Measurements from ENCODE around the gene ZNF622. TPM values are rescaled to one million over a fixed set of nuclear protein-coding genes. Genes with fewer than 3 reads are reported as not detected.

The ZNF622 gene
- total and polyA plus RNA-seq, 2 of the 13 experiments (the other 11 are each of a cell fraction or from before 2014, with no cell fraction given), result 12.1 to 44.7 TPM

DNA sequence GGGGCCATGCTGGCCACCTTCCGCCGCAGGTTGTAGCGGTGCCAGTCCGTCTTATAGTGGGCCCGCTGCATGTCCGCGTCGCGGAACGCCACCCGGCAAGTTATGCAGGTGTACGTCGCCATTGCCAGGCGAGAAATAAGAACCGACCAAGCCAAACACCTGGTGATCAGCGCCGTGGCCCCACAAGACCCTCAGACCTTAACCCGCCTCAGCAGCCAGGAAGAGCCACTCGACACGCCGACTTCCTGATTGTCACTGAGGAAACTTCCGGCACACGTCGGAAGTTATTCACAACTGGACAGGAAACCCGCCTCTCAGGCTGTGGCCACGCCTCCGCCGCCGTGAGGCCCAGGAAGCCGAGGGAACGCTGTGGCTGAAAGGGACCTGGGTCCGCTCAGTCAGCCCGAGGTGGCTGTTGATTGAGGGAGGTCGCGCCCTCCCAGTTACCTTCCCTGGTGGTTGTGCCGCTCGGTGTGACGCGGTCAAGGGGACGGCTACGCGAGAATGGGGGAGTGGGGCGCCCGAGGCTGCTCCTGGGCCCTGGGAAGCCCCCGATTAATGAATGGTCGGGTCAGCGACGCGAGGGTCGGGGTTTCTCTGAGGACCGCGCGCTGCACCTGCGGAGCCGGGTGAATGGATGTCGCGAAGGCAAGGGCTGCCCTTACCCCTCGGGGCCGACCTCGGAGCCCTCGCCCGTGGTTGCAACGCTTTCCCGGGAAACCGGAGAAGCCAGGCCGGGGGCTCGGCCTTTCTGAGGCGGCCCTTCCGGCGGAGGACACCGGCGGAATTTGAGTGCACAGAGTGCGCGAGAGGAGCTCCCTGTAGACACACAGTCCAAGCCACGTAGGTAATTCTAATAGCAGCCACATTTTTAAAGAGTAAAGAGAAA, at the start of gene ZNF622 (continued):
- no peak for TF ChIP-seq ZBTB38 (CRISPR knock-in tag; IDR thresholded peaks at IDR 0.05)
- TF ChIP-seq ZSCAN22 (CRISPR knock-in tag; IDR thresholded peaks at IDR 0.05), result no peak
- peak; percentile 53; the same call in 1 of the 2 replicates for TF ChIP-seq ZNF619 (CRISPR knock-in tag; IDR thresholded peaks at IDR 0.05)
- no peak for TF ChIP-seq CREBL2 (CRISPR knock-in tag; IDR thresholded peaks at IDR 0.05; ENCODE audit: borderline replicate concordance)
- TF ChIP-seq DR1 (CRISPR knock-in tag; IDR thresholded peaks at IDR 0.05), result peak; percentile 89
- TF ChIP-seq HNRNPL (IDR thresholded peaks at IDR 0.05; ENCODE audit: low read depth, low read length), result no peak
- TF ChIP-seq HNRNPK (IDR thresholded peaks at IDR 0.05; ENCODE audit: low read depth, low read length, poor library complexity, severe bottlenecking), result no peak
- no peak for TF ChIP-seq TMF1 (CRISPR knock-in tag; IDR thresholded peaks at IDR 0.05; ENCODE audit: low read depth)
- TF ChIP-seq ZNF44 (CRISPR knock-in tag; IDR thresholded peaks at IDR 0.05), result peak; percentile 16; the same call in 1 of the 2 replicates
- TF ChIP-seq RNF2 (conservative IDR thresholded peaks at IDR 0.05; ENCODE audit: low read depth), result no peak; the same call in 1 of the 2 replicates
- no peak; the same call in 1 of the 2 replicates for TF ChIP-seq ZNF121 (CRISPR knock-in tag; IDR thresholded peaks at IDR 0.05)
- no peak for TF ChIP-seq ATAD3A (CRISPR knock-in tag; IDR thresholded peaks at IDR 0.05)
- TF ChIP-seq ELF4 (CRISPR knock-in tag; IDR thresholded peaks at IDR 0.05; ENCODE audit: borderline replicate concordance), result peak; percentile 96
- TF ChIP-seq ZBTB21 (CRISPR knock-in tag; IDR thresholded peaks at IDR 0.05), result no peak
- TF ChIP-seq, protein P1, sequence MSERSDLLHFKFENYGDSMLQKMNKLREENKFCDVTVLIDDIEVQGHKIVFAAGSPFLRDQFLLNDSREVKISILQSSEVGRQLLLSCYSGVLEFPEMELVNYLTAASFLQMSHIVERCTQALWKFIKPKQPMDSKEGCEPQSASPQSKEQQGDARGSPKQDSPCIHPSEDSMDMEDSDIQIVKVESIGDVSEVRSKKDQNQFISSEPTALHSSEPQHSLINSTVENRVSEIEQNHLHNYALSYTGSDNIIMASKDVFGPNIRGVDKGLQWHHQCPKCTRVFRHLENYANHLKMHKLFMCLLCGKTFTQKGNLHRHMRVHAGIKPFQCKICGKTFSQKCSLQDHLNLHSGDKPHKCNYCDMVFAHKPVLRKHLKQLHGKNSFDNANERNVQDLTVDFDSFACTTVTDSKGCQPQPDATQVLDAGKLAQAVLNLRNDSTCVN (CRISPR knock-in tag; IDR thresholded peaks at IDR 0.05; ENCODE audit: borderline replicate concordance), result peak; percentile 62; the same call in 1 of the 2 replicates
- TF ChIP-seq FOXK1 (CRISPR knock-in tag; IDR thresholded peaks at IDR 0.05; ENCODE audit: borderline replicate concordance, low read depth), result peak; percentile 89
- no peak for TF ChIP-seq AKAP8 (CRISPR knock-in tag; IDR thresholded peaks at IDR 0.05)
- TF ChIP-seq ZBTB20 (CRISPR knock-in tag; IDR thresholded peaks at IDR 0.05; ENCODE audit: borderline replicate concordance, low read depth), result peak; percentile 62; the same call in 1 of the 2 replicates
- TF ChIP-seq CHD2 (IDR thresholded peaks at IDR 0.05; ENCODE audit: low read depth, low read length), result 0 out of 2 replicates have a peak, but pooled peaks have one; percentile 21
- no peak; the same call in 1 of the 2 replicates for TF ChIP-seq CENPT (CRISPR knock-in tag; IDR thresholded peaks at IDR 0.05; ENCODE audit: low read depth)
- no peak for TF ChIP-seq ARHGAP35 (CRISPR knock-in tag; IDR thresholded peaks at IDR 0.05; ENCODE audit: borderline replicate concordance)
- no peak for TF ChIP-seq SUZ12 (IDR thresholded peaks at IDR 0.05; ENCODE audit: low read depth, low read length)
- TF ChIP-seq, protein P2, sequence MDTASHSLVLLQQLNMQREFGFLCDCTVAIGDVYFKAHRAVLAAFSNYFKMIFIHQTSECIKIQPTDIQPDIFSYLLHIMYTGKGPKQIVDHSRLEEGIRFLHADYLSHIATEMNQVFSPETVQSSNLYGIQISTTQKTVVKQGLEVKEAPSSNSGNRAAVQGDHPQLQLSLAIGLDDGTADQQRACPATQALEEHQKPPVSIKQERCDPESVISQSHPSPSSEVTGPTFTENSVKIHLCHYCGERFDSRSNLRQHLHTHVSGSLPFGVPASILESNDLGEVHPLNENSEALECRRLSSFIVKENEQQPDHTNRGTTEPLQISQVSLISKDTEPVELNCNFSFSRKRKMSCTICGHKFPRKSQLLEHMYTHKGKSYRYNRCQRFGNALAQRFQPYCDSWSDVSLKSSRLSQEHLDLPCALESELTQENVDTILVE (CRISPR knock-in tag; IDR thresholded peaks at IDR 0.05), result no peak; the same call in 1 of the 2 replicates
- TF ChIP-seq BORCS8-MEF2B (CRISPR knock-in tag; IDR thresholded peaks at IDR 0.05), result peak; percentile 12; the same call in 1 of the 2 replicates
- TF ChIP-seq, protein P3, sequence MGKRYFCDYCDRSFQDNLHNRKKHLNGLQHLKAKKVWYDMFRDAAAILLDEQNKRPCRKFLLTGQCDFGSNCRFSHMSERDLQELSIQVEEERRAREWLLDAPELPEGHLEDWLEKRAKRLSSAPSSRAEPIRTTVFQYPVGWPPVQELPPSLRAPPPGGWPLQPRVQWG (CRISPR knock-in tag; IDR thresholded peaks at IDR 0.05; ENCODE audit: borderline replicate concordance, low read depth), result no peak
- no peak for TF ChIP-seq FIP1L1 (IDR thresholded peaks at IDR 0.05; ENCODE audit: borderline replicate concordance, insufficient read depth, low read depth, low read length)
- TF ChIP-seq KDM5A (IDR thresholded peaks at IDR 0.05; ENCODE audit: borderline replicate concordance, low read length), result peak; percentile 90

Measured in HepG2 (cell line).